MM.1S (cell line): Measurements from ENCODE around the gene ACBD6.

ENCODE experiments used
- DNase-seq: peaks from one replicate; pipeline ENCODE4 v3.0.0-alpha.2; 2015
- H2AFZ ChIP-seq: fragments of 300-600 bp; sonication (generic); 2 replicates; pipeline ENCODE4 v1.6.0; 2016; ENCODE audit warnings: antibody characterized with exemption, low read length
- H3F3A ChIP-seq: fragments of 300-600 bp; sonication (generic); 2 replicates; pipeline ENCODE4 v1.6.1; 2016; ENCODE audit warnings: mild to moderate bottlenecking, antibody characterized with exemption, low read length, moderate library complexity, mixed read lengths; ENCODE audit not compliant: insufficient read depth
- H3K27ac ChIP-seq: fragments of 300-600 bp; sonication (generic); 2 replicates; pipeline ENCODE4 v1.5.1; 2016; ENCODE audit warnings: mild to moderate bottlenecking, low read length
- H3K27me3 ChIP-seq: fragments of 300-600 bp; sonication (generic); replicated peaks from 2 replicates; pipeline ENCODE4 v1.6.0; 2016; ENCODE audit warnings: low read length; ENCODE audit not compliant: insufficient read depth
- H3K36me3 ChIP-seq: fragments of 300-600 bp; sonication (generic); replicated peaks from 2 replicates; pipeline ENCODE4 v1.6.1; 2016; ENCODE audit warnings: mild to moderate bottlenecking, low read length, mixed read lengths; ENCODE audit not compliant: insufficient read depth
- H3K4me1 ChIP-seq: fragments of 300-600 bp; sonication (generic); 2 replicates; pipeline ENCODE4 v1.6.1; 2016; ENCODE audit warnings: low read length, mixed read lengths
- H3K4me2 ChIP-seq: fragments of 300-600 bp; sonication (generic); 2 replicates; pipeline ENCODE4 v1.6.0; 2016; ENCODE audit warnings: low read depth, low read length
- H3K4me3 ChIP-seq: fragments of 300-600 bp; sonication (generic); 2 replicates; pipeline ENCODE4 v1.5.1; 2016; ENCODE audit warnings: low read length, mixed read lengths
- H3K79me2 ChIP-seq: fragments of 300-600 bp; sonication (generic); 2 replicates; pipeline ENCODE4 v1.6.1; 2016; ENCODE audit warnings: mixed run types, low read length, mixed read lengths
- H3K9ac ChIP-seq: fragments of 300-600 bp; sonication (generic); 2 replicates; pipeline ENCODE4 v1.6.1; 2016; ENCODE audit warnings: low read length, mixed read lengths
- H3K9me2 ChIP-seq: fragments of 300-600 bp; sonication (generic); replicated peaks from 2 replicates; pipeline ENCODE4 v1.6.1; 2016; ENCODE audit warnings: mild to moderate bottlenecking, low read length, mixed read lengths; ENCODE audit not compliant: insufficient read depth
- H3K9me3 ChIP-seq: fragments of 300-600 bp; sonication (generic); replicated peaks from 2 replicates; pipeline ENCODE4 v1.6.1; 2016; ENCODE audit warnings: mild to moderate bottlenecking, low read length, mixed read lengths; ENCODE audit not compliant: insufficient read depth
- H4K20me1 ChIP-seq: fragments of 300-600 bp; sonication (generic); 2 replicates; pipeline ENCODE4 v1.6.1; 2016; ENCODE audit warnings: mild to moderate bottlenecking, low read length, moderate library complexity, mixed read lengths; ENCODE audit not compliant: insufficient read depth
- CTCF ChIP-seq: fragments of 300-600 bp; sonication (generic); IDR thresholded peaks from 2 replicates; pipeline ENCODE4 v1.5.1; 2016; ENCODE audit warnings: antibody characterized with exemption, low read length, mixed read lengths
- EZH2 ChIP-seq: fragments of 300-600 bp; sonication (generic); optimal IDR thresholded peaks from 2 replicates; pipeline ENCODE3; 2017; ENCODE audit warnings: low read depth, mild to moderate bottlenecking, antibody characterized with exemption, low read length, mixed read lengths
- EZH2phosphoT487 ChIP-seq: fragments of 300-600 bp; sonication (generic); IDR thresholded peaks from 2 replicates; pipeline ENCODE4 v1.6.1; 2018; ENCODE audit warnings: antibody characterized with exemption, low read length

Gene ACBD6

GRCh38 chr1:180435566-180435965 is 66.8 kb downstream of the ACBD6 start:
- Histone ChIP-seq H3K9me3 (no peaks in the 10 kb centered on the region), H2AFZ (no peak overlapping the region), H3K79me2 (peaks cover 44% of the 10 kb centered on the region), H3K4me2 (no peak overlapping the region), H3K9me2 (no peaks in the 10 kb centered on the region), H3K27me3 (no peaks in the 10 kb centered on the region), H3K4me3 (no peak overlapping the region), H4K20me1 (no peaks in the 10 kb centered on the region), H3K27ac (no peak overlapping the region), H3K9ac (no peak overlapping the region), H3K36me3 (no peaks in the 10 kb centered on the region), H3F3A (no peaks in the 10 kb centered on the region), H3K4me1 (no peaks in the 10 kb centered on the region)
- TF ChIP-seq EZH2 (no peak), EZH2phosphoT487 (no peak), CTCF (no peak)
- DNase-seq, result no peak

GRCh38 chr1:180433873-180434272 is 68.5 kb downstream of the ACBD6 start:
- Histone ChIP-seq H3K27me3 (no peaks in the 10 kb centered on the region), H2AFZ (no peak overlapping the region), H3K9me3 (no peaks in the 10 kb centered on the region), H3K9ac (no peak overlapping the region), H3K36me3 (no peaks in the 10 kb centered on the region), H3F3A (no peaks in the 10 kb centered on the region), H4K20me1 (no peaks in the 10 kb centered on the region), H3K79me2 (peaks cover 44% of the 10 kb centered on the region), H3K9me2 (no peaks in the 10 kb centered on the region), H3K4me2 (no peak overlapping the region), H3K4me3 (no peak overlapping the region), H3K4me1 (peaks cover 4% of the 10 kb centered on the region; the same call in 1 of the 2 replicates), H3K27ac (no peak overlapping the region)
- TF ChIP-seq CTCF (no peak), EZH2 (no peak), EZH2phosphoT487 (no peak)
- DNase-seq, result no peak

GRCh38 chr1:180431683-180432082 is 70.7 kb downstream of the ACBD6 start:
- Histone ChIP-seq H3K79me2 (peaks cover 34% of the 10 kb centered on the region), H3K4me2 (no peak overlapping the region), H2AFZ (no peak overlapping the region), H4K20me1 (no peaks in the 10 kb centered on the region), H3K4me3 (no peak overlapping the region), H3F3A (no peaks in the 10 kb centered on the region), H3K4me1 (peaks cover 4% of the 10 kb centered on the region; the same call in 1 of the 2 replicates), H3K27me3 (no peaks in the 10 kb centered on the region), H3K9me2 (no peaks in the 10 kb centered on the region), H3K9me3 (no peaks in the 10 kb centered on the region), H3K9ac (no peak overlapping the region), H3K36me3 (no peaks in the 10 kb centered on the region), H3K27ac (no peak overlapping the region)
- DNase-seq, result no peak
- TF ChIP-seq EZH2phosphoT487, result no peak
- TF ChIP-seq CTCF, result no peak
- TF ChIP-seq EZH2, result no peak
